Measurements from ENCODE around the gene SNAI1. TPM values are rescaled to one million over a fixed set of nuclear protein-coding genes. Genes with fewer than 3 reads are reported as not detected.
A peak's percentile ranks its signal among the peaks of the same experiment; 100 is the strongest.

SNAI1 gene
- total and polyA plus RNA-seq, 8 donors: 0.31 to 2.9 (median 0.98) TPM

DNA sequence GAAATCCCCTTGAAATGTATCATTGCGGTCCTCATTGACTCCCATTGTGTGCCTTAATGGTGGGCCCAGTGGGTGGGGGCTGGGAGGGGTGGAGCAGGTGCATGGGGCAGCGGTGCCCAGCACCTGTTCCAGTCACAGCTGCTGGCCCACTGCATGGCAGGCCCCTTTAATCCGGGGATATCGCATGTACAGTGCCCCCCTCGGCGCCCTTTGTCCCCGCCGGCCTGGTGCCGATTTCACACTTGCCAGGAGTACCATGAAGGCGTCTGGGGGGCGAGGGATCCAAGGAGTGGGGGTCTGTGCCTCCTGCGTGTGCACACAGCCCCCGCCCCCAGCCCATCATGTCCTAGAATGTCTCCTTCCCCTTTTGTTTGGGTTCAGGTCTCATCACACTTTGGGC lies 2.8 kb downstream of the SNAI1 start:
- Histone ChIP-seq H3K4me1 (peaks cover 0 to 7% (median 4%) of the 10 kb centered on the region in 3 donors), H3K36me3 (no peaks in the 10 kb centered on the region), H3K4me3 (peak overlapping the region in 1 of 4 donors; percentile 48), H3K27me3 (no peaks in the 10 kb centered on the region), H3K27ac (no peak overlapping the region), H3K9me3 (no peaks in the 10 kb centered on the region)
- intact Hi-C loops (cut with DNase I): loop anchor here in 2 of 3 donors (10.0 kb wide), 2 partner anchors 169 to 189 kb away; partner anchors contain the start of gene PEDS1 (in 1 of the 2)
- FAIRE-seq (no peak), DNase-seq (no peak), ATAC-seq (no peak)
- no peak for TF ChIP-seq CTCF (IDR thresholded peaks at IDR 0.05)
- WGBS, 2 donors: 84 to 86% methylated on average over 13 of the region's 13 CpGs

DNA sequence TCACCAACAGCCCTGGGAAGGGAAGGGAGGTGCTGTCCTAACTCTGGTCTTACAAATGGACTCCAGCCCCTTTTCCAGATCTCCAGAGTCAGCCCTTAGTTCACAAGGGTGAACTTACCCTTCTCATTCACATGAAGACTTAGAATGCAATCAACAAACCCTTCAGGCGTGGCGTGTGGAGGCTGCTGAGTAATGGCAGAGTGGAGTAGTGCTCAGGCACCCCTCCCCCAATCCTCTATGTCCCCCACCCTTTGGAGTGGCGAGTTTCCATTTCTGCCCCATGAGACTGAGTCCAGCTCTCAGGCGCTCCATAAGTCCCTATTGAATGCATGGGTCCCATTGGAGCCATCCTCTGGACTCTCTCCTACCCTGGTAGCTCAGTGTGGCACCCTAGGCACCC lies 3.3 kb downstream of the SNAI1 start:
- WGBS, 2 donors: 84 to 90% methylated on average over 4 of the region's 4 CpGs
- peak overlapping the region in 1 of 4 donors; percentile 48 for H3K4me3 ChIP-seq
- DNase-seq (no peak), ATAC-seq (no peak), FAIRE-seq (no peak)
- TF ChIP-seq CTCF (IDR thresholded peaks at IDR 0.05): no peak
- no peaks in the 10 kb centered on the region for H3K9me3 ChIP-seq
- peaks cover 0 to 7% (median 4%) of the 10 kb centered on the region in 3 donors for H3K4me1 ChIP-seq
- H3K27ac ChIP-seq: no peak overlapping the region
- no peaks in the 10 kb centered on the region for H3K27me3 ChIP-seq
- intact Hi-C loops (cut with DNase I): loop anchor here in 2 of 3 donors (10.0 kb wide), 2 partner anchors 169 to 189 kb away; partner anchors contain the start of gene PEDS1 (in 1 of the 2)
- H3K36me3 ChIP-seq: no peaks in the 10 kb centered on the region

DNA sequence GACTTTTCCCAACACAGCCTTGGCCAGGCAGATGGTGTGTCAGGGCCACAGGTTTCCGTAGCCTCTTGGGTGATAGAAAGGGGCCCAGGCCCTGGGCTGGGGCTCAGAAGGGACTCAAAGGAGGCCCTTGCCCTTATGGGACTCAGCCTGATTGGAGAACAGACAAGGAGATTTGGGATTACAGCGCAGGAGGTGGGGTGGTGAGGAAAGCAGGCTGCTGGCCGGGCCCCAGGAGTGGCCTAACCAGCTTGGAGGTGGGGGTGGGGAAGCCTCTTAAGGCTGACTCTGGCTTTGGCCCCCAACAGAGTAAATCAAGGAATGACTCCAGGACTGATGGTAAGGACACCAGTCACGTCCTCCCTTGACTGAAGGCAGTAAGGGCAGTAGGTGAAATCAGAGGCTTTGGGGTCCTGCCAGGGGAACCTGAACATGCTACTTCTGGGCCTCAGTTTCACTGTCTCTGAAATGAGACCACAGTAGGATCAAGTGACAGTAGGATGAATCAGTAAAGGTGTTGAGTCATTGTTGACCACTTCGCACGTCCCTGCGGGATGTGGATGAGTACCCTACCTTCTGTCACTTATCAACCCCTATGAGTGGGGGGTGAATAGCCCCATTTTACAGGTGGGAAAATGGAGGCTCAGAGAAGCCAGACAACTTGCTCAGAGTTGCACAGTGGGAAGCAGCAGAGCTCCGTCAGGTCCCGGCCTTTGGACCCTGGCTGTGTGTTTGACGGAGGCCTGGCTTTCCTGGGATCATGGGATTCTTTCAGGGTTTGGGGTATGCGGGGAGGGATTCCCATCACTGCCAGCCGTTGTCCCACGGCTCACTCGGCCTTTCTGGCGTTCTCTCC lies 4.5 kb downstream of the SNAI1 start:
- TF ChIP-seq CTCF (IDR thresholded peaks at IDR 0.05): no peak
- whole genome bisulfite sequencing, 2 donors: 79 to 89% methylated on average over 15 of the region's 15 CpGs
- Histone ChIP-seq H3K9me3 (no peaks in the 10 kb centered on the region), H3K36me3 (no peaks in the 10 kb centered on the region), H3K4me1 (peaks cover 0 to 4% (median 2%) of the 10 kb centered on the region in 3 donors), H3K27ac (no peak overlapping the region), H3K27me3 (no peaks in the 10 kb centered on the region), H3K4me3 (no peak overlapping the region)
- ATAC-seq (no peak), FAIRE-seq (no peak), DNase-seq (no peak)
- intact Hi-C loops (cut with DNase I): loop anchor here in 2 of 3 donors (10.0 kb wide), 2 partner anchors 168 to 188 kb away; partner anchors contain the start of gene PEDS1 (in 1 of the 2)

DNA sequence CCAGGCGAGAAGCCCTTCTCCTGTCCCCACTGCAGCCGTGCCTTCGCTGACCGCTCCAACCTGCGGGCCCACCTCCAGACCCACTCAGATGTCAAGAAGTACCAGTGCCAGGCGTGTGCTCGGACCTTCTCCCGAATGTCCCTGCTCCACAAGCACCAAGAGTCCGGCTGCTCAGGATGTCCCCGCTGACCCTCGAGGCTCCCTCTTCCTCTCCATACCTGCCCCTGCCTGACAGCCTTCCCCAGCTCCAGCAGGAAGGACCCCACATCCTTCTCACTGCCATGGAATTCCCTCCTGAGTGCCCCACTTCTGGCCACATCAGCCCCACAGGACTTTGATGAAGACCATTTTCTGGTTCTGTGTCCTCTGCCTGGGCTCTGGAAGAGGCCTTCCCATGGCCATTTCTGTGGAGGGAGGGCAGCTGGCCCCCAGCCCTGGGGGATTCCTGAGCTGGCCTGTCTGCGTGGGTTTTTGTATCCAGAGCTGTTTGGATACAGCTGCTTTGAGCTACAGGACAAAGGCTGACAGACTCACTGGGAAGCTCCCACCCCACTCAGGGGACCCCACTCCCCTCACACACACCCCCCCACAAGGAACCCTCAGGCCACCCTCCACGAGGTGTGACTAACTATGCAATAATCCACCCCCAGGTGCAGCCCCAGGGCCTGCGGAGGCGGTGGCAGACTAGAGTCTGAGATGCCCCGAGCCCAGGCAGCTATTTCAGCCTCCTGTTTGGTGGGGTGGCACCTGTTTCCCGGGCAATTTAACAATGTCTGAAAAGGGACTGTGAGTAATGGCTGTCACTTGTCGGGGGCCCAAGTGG lies 5.3 kb downstream of the SNAI1 start:
- H3K4me1 ChIP-seq: peaks cover 0 to under 1% (median 0%) of the 10 kb centered on the region in 3 donors
- no peaks in the 10 kb centered on the region for H3K9me3 ChIP-seq
- no peak overlapping the region for H3K4me3 ChIP-seq
- TF ChIP-seq CTCF (IDR thresholded peaks at IDR 0.05): no peak
- H3K36me3 ChIP-seq: no peaks in the 10 kb centered on the region
- no peaks in the 10 kb centered on the region for H3K27me3 ChIP-seq
- intact Hi-C loops (cut with DNase I): loop anchor here in 2 of 3 donors (10.0 kb wide), 2 partner anchors 167 to 187 kb away; partner anchors contain the start of gene PEDS1 (in 1 of the 2)
- no peak for DNase-seq
- H3K27ac ChIP-seq: no peak overlapping the region
- no peak for ATAC-seq
- no peak for FAIRE-seq
- 80 to 83% methylated on average over 18 of the region's 18 CpGs for WGBS, 2 donors
